ENCODE data around the gene CSTF2T.

Gene CSTF2T

DNA sequence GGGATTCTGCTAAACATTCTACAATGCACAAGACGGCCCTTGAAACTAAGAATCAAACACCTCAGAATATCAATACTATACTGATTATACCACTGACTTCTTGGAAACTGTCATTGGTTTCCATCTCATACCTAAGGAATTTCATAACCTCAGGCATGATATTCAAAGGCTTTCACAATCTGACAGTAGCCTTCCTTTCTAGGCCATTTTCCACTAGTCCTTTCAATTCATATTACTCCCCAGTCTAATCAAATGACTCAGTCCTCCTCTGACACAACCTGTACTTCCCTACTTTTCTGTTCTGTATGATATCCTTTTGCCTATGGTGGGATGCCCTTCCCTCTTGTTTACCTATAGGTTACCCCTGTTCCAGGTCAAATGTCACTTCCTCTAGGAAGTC is 48.3 kb downstream of the CSTF2T start:
- no peak for TF ChIP-seq ZNF658 (tag by site-specific recombination; IDR thresholded peaks at IDR 0.05)
- no peak for TF ChIP-seq ZBTB8A (tag by site-specific recombination; IDR thresholded peaks at IDR 0.05)
- no peak for TF ChIP-seq ZFP3 (tag by site-specific recombination; IDR thresholded peaks at IDR 0.05; ENCODE audit: low read depth)
- TF ChIP-seq ZNF600 (tag by site-specific recombination; IDR thresholded peaks at IDR 0.05): no peak
- TF ChIP-seq, protein P1, sequence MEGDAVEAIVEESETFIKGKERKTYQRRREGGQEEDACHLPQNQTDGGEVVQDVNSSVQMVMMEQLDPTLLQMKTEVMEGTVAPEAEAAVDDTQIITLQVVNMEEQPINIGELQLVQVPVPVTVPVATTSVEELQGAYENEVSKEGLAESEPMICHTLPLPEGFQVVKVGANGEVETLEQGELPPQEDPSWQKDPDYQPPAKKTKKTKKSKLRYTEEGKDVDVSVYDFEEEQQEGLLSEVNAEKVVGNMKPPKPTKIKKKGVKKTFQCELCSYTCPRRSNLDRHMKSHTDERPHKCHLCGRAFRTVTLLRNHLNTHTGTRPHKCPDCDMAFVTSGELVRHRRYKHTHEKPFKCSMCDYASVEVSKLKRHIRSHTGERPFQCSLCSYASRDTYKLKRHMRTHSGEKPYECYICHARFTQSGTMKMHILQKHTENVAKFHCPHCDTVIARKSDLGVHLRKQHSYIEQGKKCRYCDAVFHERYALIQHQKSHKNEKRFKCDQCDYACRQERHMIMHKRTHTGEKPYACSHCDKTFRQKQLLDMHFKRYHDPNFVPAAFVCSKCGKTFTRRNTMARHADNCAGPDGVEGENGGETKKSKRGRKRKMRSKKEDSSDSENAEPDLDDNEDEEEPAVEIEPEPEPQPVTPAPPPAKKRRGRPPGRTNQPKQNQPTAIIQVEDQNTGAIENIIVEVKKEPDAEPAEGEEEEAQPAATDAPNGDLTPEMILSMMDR (tag by site-specific recombination; IDR thresholded peaks at IDR 0.05): no peak
- TF ChIP-seq, protein P2, sequence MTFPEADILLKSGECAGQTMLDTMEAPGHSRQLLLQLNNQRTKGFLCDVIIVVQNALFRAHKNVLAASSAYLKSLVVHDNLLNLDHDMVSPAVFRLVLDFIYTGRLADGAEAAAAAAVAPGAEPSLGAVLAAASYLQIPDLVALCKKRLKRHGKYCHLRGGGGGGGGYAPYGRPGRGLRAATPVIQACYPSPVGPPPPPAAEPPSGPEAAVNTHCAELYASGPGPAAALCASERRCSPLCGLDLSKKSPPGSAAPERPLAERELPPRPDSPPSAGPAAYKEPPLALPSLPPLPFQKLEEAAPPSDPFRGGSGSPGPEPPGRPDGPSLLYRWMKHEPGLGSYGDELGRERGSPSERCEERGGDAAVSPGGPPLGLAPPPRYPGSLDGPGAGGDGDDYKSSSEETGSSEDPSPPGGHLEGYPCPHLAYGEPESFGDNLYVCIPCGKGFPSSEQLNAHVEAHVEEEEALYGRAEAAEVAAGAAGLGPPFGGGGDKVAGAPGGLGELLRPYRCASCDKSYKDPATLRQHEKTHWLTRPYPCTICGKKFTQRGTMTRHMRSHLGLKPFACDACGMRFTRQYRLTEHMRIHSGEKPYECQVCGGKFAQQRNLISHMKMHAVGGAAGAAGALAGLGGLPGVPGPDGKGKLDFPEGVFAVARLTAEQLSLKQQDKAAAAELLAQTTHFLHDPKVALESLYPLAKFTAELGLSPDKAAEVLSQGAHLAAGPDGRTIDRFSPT (tag by site-specific recombination; IDR thresholded peaks at IDR 0.05): no peak
- no peak for TF ChIP-seq ZNF529 (tag by site-specific recombination; IDR thresholded peaks at IDR 0.05; ENCODE audit: insufficient replicate concordance)
- TF ChIP-seq, protein P3, sequence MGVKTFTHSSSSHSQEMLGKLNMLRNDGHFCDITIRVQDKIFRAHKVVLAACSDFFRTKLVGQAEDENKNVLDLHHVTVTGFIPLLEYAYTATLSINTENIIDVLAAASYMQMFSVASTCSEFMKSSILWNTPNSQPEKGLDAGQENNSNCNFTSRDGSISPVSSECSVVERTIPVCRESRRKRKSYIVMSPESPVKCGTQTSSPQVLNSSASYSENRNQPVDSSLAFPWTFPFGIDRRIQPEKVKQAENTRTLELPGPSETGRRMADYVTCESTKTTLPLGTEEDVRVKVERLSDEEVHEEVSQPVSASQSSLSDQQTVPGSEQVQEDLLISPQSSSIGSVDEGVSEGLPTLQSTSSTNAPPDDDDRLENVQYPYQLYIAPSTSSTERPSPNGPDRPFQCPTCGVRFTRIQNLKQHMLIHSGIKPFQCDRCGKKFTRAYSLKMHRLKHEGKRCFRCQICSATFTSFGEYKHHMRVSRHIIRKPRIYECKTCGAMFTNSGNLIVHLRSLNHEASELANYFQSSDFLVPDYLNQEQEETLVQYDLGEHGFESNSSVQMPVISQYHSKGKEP (tag by site-specific recombination; IDR thresholded peaks at IDR 0.05): no peak
- TF ChIP-seq GLI4 (tag by site-specific recombination; IDR thresholded peaks at IDR 0.05): no peak
- no peak for TF ChIP-seq ZNF202 (tag by site-specific recombination; IDR thresholded peaks at IDR 0.05; ENCODE audit: borderline replicate concordance)
- TF ChIP-seq ZNF175 (tag by site-specific recombination; IDR thresholded peaks at IDR 0.05): no peak
- TF ChIP-seq, protein P4, sequence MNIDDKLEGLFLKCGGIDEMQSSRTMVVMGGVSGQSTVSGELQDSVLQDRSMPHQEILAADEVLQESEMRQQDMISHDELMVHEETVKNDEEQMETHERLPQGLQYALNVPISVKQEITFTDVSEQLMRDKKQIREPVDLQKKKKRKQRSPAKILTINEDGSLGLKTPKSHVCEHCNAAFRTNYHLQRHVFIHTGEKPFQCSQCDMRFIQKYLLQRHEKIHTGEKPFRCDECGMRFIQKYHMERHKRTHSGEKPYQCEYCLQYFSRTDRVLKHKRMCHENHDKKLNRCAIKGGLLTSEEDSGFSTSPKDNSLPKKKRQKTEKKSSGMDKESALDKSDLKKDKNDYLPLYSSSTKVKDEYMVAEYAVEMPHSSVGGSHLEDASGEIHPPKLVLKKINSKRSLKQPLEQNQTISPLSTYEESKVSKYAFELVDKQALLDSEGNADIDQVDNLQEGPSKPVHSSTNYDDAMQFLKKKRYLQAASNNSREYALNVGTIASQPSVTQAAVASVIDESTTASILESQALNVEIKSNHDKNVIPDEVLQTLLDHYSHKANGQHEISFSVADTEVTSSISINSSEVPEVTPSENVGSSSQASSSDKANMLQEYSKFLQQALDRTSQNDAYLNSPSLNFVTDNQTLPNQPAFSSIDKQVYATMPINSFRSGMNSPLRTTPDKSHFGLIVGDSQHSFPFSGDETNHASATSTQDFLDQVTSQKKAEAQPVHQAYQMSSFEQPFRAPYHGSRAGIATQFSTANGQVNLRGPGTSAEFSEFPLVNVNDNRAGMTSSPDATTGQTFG (tag by site-specific recombination; IDR thresholded peaks at IDR 0.05; ENCODE audit: borderline replicate concordance): no peak
- H3K36me3 ChIP-seq (ENCODE audit: control insufficient read depth in 2 of 2, insufficient read depth in 1 of 2, low read length in 2 of 2): no peaks in the 10 kb centered on the region
- no peak overlapping the region for H3K27ac ChIP-seq (ENCODE audit: extremely low read depth, low read depth, low read length)
- no peak overlapping the region for H3K4me3 ChIP-seq (ENCODE audit: low read depth, low read length)
- no peaks in the 10 kb centered on the region for H3K9me3 ChIP-seq (ENCODE audit: control insufficient read depth, insufficient read depth, low read depth, low read length)
- H3K4me1 ChIP-seq (ENCODE audit: control insufficient read depth, insufficient read depth, low read length): peaks cover 12% of the 10 kb centered on the region
- ChIA-PET CTCF (no interaction called here), POLR2A (no interaction called here)

DNA sequence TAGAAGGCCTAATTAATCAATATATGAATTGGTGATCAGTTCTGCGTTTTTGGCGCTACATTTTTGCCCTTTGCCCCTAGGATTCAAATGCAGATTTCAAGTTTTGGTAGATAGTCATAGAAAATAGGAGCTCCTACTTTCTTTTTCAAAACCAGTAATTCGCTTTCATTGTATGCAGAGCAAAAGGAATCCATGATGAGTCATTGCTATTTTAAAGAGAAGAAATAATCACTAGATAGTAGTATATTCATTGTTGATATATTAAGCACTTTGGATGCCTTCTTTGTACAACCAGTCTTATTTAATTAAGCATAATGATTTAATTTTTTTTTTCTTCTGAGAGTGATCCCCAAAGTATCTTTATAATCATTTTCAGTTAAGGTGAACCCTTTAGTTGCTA is 50.3 kb downstream of the CSTF2T start:
- ChIA-PET POLR2A (no interaction called here), CTCF (no interaction called here)
- Histone ChIP-seq H3K9me3 (ENCODE audit: control insufficient read depth, insufficient read depth, low read depth, low read length) (no peaks in the 10 kb centered on the region), H3K36me3 (ENCODE audit: control insufficient read depth in 2 of 2, insufficient read depth in 1 of 2, low read length in 2 of 2) (no peaks in the 10 kb centered on the region), H3K4me3 (ENCODE audit: low read depth, low read length) (no peak overlapping the region), H3K27ac (ENCODE audit: extremely low read depth, low read depth, low read length) (no peak overlapping the region), H3K4me1 (ENCODE audit: control insufficient read depth, insufficient read depth, low read length) (no peaks in the 10 kb centered on the region)
- no peak for TF ChIP-seq ZNF791 (tag by site-specific recombination; IDR thresholded peaks at IDR 0.05)
- TF ChIP-seq WT1 (tag by site-specific recombination; IDR thresholded peaks at IDR 0.05): no peak
- no peak for TF ChIP-seq ZNF843 (tag by site-specific recombination; IDR thresholded peaks at IDR 0.05)
- no peak for TF ChIP-seq ZNF501 (tag by site-specific recombination; IDR thresholded peaks at IDR 0.05)
- TF ChIP-seq, protein P5, sequence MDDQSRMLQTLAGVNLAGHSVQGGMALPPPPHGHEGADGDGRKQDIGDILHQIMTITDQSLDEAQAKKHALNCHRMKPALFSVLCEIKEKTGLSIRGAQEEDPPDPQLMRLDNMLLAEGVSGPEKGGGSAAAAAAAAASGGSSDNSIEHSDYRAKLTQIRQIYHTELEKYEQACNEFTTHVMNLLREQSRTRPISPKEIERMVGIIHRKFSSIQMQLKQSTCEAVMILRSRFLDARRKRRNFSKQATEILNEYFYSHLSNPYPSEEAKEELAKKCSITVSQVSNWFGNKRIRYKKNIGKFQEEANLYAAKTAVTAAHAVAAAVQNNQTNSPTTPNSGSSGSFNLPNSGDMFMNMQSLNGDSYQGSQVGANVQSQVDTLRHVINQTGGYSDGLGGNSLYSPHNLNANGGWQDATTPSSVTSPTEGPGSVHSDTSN (CRISPR knock-in tag; IDR thresholded peaks at IDR 0.05): no peak
- TF ChIP-seq, protein P6, sequence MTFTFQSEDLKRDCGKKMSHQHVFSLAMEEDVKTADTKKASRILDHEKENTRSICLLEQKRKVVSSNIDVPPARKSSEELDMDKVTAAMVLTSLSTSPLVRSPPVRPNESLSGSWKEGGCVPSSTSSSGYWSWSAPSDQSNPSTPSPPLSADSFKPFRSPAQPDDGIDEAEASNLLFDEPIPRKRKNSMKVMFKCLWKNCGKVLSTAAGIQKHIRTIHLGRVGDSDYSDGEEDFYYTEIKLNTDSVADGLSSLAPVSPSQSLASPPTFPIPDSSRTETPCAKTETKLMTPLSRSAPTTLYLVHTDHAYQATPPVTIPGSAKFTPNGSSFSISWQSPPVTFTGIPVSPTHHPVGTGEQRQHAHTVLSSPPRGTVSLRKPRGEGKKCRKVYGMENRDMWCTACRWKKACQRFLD (tag by site-specific recombination; IDR thresholded peaks at IDR 0.05): no peak
- TF ChIP-seq, protein P4 (tag by site-specific recombination; IDR thresholded peaks at IDR 0.05; ENCODE audit: borderline replicate concordance): no peak
- TF ChIP-seq ZFP37 (tag by site-specific recombination; IDR thresholded peaks at IDR 0.05): no peak
- TF ChIP-seq, protein P7, sequence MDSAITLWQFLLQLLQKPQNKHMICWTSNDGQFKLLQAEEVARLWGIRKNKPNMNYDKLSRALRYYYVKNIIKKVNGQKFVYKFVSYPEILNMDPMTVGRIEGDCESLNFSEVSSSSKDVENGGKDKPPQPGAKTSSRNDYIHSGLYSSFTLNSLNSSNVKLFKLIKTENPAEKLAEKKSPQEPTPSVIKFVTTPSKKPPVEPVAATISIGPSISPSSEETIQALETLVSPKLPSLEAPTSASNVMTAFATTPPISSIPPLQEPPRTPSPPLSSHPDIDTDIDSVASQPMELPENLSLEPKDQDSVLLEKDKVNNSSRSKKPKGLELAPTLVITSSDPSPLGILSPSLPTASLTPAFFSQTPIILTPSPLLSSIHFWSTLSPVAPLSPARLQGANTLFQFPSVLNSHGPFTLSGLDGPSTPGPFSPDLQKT (IDR thresholded peaks at IDR 0.05; ENCODE audit: borderline replicate concordance, low read depth, low read length): no peak
